ENCODE data around the gene DZIP1.

DNA sequence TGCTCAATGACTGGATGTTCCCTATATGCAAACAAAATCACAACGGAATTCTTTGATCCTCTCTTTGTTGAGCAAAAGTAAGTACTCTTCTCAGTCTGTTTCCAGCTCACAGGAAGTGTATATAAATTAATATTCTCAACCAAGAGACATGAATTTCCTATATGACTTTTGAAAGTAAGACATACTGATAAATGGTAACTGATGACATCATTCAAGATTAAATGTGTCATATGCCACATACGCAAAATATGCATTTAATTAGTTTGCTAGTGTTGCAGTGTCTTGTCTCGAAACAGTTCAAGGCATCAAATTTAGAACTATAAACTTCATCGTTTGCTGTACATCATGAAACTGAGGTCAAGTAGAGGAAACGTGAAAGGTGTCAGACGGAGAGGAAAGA, 84.1 kb downstream of the DZIP1 start:
- no peak for TF ChIP-seq GATA3 (IDR thresholded peaks at IDR 0.05; ENCODE audit: borderline replicate concordance)
- TF ChIP-seq, protein P1, sequence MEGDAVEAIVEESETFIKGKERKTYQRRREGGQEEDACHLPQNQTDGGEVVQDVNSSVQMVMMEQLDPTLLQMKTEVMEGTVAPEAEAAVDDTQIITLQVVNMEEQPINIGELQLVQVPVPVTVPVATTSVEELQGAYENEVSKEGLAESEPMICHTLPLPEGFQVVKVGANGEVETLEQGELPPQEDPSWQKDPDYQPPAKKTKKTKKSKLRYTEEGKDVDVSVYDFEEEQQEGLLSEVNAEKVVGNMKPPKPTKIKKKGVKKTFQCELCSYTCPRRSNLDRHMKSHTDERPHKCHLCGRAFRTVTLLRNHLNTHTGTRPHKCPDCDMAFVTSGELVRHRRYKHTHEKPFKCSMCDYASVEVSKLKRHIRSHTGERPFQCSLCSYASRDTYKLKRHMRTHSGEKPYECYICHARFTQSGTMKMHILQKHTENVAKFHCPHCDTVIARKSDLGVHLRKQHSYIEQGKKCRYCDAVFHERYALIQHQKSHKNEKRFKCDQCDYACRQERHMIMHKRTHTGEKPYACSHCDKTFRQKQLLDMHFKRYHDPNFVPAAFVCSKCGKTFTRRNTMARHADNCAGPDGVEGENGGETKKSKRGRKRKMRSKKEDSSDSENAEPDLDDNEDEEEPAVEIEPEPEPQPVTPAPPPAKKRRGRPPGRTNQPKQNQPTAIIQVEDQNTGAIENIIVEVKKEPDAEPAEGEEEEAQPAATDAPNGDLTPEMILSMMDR (IDR thresholded peaks at IDR 0.05) = no peak
- no peak for TF ChIP-seq POLR2AphosphoS2 (conservative IDR thresholded peaks at IDR 0.05; ENCODE audit: low read length)
- TF ChIP-seq POLR2A (IDR thresholded peaks at IDR 0.05; ENCODE audit: low read length) = no peak
- no peak for TF ChIP-seq ESRRA (IDR thresholded peaks at IDR 0.05; ENCODE audit: borderline replicate concordance, low read length)
- TF ChIP-seq RAD21 (conservative IDR thresholded peaks at IDR 0.05 in 1 of 2, IDR thresholded peaks at IDR 0.05 in 1 of 2) = no peak
- TF ChIP-seq, protein P2, sequence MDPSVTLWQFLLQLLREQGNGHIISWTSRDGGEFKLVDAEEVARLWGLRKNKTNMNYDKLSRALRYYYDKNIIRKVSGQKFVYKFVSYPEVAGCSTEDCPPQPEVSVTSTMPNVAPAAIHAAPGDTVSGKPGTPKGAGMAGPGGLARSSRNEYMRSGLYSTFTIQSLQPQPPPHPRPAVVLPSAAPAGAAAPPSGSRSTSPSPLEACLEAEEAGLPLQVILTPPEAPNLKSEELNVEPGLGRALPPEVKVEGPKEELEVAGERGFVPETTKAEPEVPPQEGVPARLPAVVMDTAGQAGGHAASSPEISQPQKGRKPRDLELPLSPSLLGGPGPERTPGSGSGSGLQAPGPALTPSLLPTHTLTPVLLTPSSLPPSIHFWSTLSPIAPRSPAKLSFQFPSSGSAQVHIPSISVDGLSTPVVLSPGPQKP (IDR thresholded peaks at IDR 0.05; ENCODE audit: low read depth, low read length) = no peak
- TF ChIP-seq, protein P3, sequence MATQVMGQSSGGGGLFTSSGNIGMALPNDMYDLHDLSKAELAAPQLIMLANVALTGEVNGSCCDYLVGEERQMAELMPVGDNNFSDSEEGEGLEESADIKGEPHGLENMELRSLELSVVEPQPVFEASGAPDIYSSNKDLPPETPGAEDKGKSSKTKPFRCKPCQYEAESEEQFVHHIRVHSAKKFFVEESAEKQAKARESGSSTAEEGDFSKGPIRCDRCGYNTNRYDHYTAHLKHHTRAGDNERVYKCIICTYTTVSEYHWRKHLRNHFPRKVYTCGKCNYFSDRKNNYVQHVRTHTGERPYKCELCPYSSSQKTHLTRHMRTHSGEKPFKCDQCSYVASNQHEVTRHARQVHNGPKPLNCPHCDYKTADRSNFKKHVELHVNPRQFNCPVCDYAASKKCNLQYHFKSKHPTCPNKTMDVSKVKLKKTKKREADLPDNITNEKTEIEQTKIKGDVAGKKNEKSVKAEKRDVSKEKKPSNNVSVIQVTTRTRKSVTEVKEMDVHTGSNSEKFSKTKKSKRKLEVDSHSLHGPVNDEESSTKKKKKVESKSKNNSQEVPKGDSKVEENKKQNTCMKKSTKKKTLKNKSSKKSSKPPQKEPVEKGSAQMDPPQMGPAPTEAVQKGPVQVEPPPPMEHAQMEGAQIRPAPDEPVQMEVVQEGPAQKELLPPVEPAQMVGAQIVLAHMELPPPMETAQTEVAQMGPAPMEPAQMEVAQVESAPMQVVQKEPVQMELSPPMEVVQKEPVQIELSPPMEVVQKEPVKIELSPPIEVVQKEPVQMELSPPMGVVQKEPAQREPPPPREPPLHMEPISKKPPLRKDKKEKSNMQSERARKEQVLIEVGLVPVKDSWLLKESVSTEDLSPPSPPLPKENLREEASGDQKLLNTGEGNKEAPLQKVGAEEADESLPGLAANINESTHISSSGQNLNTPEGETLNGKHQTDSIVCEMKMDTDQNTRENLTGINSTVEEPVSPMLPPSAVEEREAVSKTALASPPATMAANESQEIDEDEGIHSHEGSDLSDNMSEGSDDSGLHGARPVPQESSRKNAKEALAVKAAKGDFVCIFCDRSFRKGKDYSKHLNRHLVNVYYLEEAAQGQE (IDR thresholded peaks at IDR 0.05) = no peak
- TF ChIP-seq, protein P4, sequence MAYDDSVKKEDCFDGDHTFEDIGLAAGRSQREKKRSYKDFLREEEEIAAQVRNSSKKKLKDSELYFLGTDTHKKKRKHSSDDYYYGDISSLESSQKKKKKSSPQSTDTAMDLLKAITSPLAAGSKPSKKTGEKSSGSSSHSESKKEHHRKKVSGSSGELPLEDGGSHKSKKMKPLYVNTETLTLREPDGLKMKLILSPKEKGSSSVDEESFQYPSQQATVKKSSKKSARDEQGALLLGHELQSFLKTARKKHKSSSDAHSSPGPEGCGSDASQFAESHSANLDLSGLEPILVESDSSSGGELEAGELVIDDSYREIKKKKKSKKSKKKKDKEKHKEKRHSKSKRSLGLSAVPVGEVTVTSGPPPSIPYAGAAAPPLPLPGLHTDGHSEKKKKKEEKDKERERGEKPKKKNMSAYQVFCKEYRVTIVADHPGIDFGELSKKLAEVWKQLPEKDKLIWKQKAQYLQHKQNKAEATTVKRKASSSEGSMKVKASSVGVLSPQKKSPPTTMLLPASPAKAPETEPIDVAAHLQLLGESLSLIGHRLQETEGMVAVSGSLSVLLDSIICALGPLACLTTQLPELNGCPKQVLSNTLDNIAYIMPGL (CRISPR knock-in tag; IDR thresholded peaks at IDR 0.05; ENCODE audit: borderline replicate concordance) = no peak
- TF ChIP-seq BHLHE40 (IDR thresholded peaks at IDR 0.05; ENCODE audit: low read depth, low read length) = no peak
- TF ChIP-seq CBX2 (IDR thresholded peaks at IDR 0.05; ENCODE audit: borderline replicate concordance, low read depth) = no peak
- TF ChIP-seq FOSL2 (IDR thresholded peaks at IDR 0.05) = no peak
- TF ChIP-seq FOSL2 (CRISPR knock-in tag; IDR thresholded peaks at IDR 0.05) = no peak
- no peak for TF ChIP-seq TFCP2L1 (CRISPR knock-in tag; IDR thresholded peaks at IDR 0.05)
- TF ChIP-seq, protein P5, sequence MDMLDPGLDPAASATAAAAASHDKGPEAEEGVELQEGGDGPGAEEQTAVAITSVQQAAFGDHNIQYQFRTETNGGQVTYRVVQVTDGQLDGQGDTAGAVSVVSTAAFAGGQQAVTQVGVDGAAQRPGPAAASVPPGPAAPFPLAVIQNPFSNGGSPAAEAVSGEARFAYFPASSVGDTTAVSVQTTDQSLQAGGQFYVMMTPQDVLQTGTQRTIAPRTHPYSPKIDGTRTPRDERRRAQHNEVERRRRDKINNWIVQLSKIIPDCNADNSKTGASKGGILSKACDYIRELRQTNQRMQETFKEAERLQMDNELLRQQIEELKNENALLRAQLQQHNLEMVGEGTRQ (IDR thresholded peaks at IDR 0.05) = no peak

All from A549 (cell line).